Hematopoietic multipotent progenitor cell (in vitro differentiated cells): ENCODE data around the gene CIART. TPM values are rescaled to one million over a fixed set of nuclear protein-coding genes. Genes with fewer than 3 reads are reported as not detected.
A peak's percentile ranks its signal among the peaks of the same experiment; 100 is the strongest.

Experiments
- DNase-seq, 3 donors: peaks; one replicate each; pipeline ENCODE4 v3.0.0-alpha.2; 2011 to 2015; ENCODE audit warnings: low read depth in 2 of 3, low spot score in 2 of 3
- total RNA-seq: library from RNA; depleted of rRNA; stranded (reverse); fragments of >200 nt; gene quantifications from one replicate; pipeline ENCODE4 v1.2.3, GENCODE V29; 2012

Gene CIART
- total RNA-seq, 1 donor: 0.27 TPM

DNA sequence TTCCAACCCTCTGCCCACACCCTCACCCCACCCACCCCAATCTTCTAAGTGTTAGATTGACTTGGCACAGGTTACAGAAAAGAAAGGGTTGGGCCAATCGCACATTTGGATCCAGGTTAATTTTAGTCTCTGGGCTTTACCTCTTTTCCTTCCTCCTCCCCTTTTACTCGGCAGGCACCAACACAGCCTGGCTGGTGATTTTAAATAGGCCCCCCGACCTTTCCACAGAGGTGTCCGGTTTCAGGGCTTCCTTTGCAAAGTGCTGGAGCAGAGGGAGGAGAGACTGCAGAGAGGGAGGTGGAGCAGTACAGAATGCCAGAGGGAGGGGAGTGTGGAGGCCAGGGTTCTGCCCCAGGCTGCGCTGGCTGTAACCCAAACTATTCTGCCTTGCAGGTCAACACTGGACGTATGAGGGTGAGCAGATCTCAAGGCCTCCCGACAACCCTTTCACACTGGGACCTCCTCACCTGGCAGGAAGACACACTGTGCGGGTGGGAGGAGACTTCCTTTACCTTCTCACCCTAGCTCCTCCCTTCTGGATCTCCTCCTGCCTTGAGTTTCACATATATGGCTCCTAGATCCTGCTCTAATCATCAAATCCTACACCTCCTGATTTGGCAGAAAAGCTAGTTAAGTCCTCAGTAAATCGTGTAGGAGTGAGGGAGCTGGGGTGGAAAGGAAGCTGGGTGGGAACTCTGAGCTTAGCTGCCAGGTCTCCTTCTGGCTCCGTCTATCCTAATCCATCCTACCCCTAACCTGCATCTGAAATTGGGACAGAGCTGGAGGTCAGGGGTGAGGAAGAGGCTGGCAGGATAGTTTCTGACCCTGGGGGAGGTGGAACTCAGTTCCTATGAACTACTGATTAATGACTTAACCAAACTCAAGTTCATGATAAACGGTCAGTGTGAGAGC lies 22.3 kb upstream of the CIART start:
- no peak for DNase-seq

DNA sequence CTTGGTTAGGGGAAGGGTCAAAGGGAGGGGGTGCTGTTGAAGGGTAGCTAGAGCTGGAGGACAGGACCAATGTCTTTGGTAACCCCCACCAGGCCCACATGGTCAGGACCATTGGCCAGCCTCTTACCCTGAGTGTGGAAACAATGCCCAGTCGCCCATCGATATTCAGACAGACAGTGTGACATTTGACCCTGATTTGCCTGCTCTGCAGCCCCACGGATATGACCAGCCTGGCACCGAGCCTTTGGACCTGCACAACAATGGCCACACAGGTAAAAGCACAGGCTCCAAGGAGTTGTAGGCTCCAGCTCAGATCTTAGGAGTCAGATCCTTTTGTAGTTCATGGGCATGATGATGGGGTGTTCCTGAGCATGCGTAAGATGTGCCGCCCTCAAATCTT lies 21.0 kb upstream of the CIART start:
- DNase-seq: no peak

DNA sequence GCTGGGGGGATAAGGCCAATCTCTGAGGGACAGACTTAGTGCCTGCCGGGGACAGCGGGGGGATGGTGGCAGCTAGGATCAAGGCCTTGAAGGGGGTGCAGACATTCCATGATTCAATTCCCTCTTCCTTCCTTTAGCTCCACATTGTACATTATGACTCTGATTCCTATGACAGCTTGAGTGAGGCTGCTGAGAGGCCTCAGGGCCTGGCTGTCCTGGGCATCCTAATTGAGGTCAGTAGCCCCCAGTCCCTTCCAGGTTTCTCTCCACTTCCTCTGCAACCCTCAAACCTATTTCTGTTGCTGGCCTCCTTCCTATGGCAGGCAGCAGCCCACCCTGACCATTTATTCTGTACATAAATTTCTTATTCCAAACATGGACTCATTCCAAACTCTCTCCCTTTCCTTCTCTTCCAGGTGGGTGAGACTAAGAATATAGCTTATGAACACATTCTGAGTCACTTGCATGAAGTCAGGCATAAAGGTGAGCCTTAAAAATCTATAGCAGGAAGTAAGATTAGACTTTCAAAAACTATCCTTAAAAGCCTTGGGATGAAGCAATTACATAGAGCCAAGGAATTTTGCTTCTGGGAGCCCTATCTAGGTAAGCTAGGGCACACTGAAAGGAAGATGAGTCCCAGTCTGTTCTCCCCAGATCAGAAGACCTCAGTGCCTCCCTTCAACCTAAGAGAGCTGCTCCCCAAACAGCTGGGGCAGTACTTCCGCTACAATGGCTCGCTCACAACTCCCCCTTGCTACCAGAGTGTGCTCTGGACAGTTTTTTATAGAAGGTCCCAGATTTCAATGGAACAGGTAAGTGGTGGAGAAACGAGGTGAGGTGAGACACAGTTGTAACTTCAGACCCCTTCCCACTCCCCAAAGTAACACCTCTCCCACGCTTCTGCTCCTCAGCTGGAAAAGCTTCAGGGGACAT lies 19.7 kb upstream of the CIART start:
- DNase-seq: no peak

DNA sequence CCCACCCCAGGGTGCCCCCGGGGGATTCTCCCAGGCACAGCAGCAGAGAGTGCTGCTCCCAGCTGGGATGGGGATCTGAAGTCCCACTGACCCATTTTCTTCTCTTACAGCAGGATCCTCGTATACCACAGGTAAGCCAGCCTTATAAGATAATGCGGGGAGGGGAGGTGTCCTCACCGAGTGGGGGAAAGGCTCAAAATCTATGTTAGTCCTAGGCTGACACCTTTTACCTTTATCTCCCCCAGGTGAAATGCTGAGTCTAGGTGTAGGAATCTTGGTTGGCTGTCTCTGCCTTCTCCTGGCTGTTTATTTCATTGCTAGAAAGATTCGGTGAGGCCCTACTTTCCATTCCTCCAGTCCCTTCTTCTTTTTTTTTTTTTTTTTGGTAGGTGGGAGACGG lies 18.8 kb upstream of the CIART start:
- no peak for DNase-seq

DNA sequence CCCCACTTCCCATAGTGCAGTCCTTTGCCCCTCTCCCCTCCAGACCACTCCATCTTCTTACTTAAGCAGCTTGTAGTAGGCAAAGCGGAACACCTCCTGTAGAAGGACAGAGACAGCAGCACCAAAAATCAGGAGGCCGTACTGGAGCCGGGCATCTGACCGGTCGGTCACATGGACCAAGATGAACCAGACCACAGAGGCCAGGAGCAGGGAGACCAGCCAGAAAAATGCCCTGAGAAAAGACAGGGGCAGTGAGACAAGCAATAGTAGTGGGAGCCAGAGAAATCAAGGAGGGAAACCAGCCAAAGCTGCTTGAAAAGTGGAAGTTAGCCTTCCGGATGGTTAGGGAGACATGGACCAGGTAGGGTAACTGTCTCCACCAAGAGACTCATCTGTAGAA lies 14.5 kb upstream of the CIART start:
- DNase-seq: no peak

DNA sequence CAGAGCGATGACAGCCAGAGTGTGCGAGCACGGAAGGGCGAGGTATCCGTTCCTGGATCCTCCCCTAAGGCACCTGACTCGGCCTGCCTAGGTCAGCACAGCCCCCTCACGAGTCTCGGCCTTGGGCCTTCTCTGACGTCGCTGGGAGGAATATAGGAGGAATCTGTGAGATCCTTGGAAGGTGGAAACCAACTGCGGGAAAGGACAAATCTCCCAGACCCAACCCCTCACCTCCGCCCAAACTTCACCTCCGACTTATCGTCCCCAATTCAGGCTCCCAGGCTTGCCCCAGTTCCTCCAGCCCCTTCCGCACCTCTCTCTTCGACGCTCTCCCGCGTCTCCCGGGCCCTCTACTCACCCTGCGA lies 14.0 kb upstream of the CIART start:
- peak; percentile 28 to 43 (median 35) for DNase-seq

DNA sequence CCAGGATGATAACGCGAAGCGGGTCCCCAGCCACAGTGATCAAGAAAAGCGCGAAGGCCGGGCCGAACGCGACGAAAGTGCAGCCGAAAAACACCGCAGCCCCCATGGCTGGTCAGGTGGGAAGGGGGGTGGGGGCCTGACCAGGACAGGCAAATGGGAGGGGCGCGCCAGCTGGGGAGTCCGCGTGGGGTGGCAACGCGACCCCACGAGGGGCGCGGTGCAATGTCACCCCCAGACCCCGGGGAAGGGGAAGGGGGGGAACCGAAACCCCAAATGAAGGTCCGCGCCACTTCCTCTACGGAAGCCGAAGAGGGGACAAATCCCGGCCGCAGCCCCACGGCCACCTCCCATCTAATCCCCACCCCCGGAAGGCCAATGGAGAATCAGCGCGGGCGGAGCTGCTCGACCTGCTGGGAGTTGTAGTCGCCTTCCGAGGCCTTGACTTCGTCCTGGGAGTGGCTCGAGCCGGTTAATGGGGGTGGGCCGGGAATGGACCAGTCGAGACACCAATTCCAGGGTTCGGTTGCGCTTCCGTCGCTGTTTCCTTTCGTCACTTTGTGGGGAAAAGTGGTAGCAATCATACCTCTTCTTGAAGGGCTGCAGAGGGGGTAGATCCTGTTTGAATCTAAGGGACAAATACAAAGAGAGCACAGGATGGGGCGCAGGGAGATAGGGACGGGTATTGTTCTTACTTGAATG lies 13.5 kb upstream of the CIART start, which contains the start of gene APH1A:
APH1A (minus strand) TSS at position 312 of the 699 bp plus-strand sequence; CDS start at position 106, 206 bp downstream.
- DNase-seq: peak; percentile 79 to 98 (median 97)

DNA sequence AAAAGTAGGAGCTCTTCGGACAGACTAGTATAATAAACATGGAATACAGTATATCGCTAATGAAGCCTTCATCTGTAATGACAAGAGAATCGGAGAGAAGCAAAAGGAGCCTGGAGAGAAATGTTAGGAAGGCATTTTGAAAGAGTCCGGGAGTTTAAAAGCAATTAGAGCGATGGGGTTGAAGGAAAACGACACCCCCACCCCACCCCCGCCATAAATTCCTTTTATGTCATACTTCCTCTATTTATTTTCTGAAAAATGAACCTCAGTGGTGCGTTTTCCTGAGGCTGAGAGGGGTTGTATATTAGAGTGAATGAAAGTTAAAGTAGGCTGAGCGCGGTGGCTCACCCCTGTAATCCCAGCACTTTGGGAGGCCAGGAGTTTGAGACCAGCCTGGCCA lies 12.9 kb upstream of the CIART start:
- DNase-seq: peak in 1 of 3 donors; percentile 38

DNA sequence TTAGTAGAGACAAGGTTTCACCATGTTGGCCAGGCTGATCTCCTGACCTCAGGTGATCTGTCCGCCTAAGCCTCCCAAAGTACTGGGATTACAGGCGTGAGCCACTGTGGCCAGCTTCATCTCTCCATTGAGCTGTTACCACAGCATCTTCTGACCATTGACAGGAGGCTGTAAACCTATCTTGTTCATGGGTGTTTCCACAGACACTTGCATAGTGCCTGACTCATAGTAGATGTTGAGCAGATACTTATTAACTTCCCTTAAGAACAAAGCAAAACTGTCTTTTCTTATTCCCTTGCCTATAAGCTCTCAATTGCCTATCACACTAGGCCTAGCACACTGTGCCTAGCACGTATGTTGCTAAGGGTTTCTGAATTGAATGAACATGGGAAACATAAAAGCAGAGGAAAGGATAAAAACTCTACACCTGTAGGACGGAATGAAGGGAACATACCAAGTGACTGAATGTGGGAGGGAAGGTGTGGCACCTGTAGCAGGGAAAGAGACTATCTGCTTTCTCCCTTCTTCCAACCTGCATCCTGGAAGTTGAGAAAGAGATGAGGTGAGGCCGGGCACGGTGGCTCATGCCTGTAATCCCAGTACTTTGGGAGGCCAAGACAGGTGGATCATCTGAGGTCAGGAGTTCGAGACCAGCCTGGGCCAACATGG lies 10.9 kb upstream of the CIART start:
- no peak for DNase-seq

DNA sequence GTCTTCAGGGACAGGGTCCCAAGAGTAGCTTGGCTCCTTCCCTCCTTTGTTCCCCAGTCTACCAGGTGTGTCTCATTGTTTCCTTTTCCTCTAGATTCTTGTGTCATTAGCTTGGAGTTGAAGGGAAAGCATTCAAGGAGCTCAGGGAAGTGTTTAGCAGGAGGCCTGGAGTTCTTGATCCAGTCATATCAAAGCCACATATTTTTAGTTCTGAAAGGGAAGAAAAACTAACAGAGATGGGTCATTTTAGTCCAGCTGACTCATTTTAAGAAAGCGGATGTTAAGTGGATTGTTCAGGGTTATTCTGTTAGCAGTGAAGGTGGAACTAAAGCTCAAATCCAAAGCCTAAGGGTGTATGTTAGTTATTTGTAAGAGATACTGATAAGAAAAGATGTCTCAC lies 9.0 kb upstream of the CIART start:
- DNase-seq: no peak

DNA sequence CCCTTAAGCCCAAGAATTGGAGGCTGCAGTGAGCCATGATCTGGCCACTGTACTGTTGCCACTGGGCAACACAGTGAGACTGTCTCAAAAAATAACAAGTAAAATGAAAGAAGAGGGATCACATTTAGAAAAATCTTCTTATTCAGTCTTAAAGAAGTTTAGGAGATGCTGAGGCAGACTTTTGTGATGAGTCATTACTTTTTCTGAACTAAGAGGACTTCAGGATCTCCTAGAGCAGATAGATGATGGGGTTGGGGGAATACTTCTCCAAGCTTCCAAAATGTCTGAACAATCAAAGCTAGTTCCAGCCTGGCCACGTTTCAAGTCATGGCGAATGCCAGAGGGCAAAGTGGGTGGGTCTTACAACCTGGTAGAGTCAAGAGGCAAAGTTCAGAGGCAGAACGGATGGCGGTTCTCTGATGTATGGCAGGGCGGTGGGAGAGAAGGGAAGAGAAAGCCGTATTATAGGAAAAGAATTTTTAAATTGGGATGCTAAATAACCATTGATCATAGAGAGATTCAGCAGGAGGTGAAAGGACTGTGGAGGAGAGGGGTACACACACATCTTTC lies 2.1 kb upstream of the CIART start:
- DNase-seq: no peak

DNA sequence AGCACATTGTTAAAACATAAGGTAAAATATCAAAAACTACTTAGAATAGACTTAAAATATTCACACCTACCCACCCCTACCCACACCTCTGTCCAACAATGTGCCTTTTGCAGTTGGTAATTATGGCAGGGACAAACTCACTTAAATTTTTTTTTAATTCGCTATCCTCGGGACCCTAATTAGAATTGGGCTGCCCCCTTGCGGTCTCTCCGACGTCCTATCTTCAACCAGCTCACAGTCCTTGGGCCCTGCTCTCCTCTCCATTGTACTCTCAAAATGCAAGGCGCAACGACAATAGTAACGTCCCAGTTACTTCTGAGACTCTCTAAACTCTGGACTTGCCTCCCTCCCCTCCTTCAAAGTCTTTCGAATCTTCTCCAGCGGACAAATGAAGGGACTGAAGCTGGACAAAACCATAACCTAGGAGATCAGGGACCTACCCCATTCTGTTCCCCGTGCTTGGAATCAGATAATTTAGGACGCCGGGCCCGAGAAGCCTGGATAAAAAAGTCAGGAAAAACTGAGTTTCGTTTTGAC lies 1.1 kb upstream of the CIART start:
- DNase-seq: peak; percentile 25 to 86 (median 77)

DNA sequence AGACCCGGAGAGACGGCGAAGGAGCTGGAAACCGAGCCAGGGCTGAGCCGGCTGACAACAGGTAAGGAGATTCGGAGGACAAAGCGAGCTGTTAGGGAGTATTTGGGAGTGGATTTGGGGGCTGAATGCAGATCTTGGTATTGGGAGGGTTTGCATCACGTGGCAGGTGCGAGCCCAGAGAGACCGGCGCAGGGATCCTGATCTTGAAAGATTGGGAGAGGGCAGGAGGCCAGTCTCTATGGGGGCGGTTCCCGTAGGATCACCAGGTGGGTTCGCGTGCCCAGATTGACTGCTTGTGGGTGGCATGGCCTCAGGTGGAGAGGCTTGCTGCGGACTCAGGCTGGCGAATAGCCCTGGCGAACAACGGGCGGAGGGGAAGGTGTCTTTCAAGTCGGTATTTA lies 204 bp downstream of the CIART start:
- DNase-seq: no peak

DNA sequence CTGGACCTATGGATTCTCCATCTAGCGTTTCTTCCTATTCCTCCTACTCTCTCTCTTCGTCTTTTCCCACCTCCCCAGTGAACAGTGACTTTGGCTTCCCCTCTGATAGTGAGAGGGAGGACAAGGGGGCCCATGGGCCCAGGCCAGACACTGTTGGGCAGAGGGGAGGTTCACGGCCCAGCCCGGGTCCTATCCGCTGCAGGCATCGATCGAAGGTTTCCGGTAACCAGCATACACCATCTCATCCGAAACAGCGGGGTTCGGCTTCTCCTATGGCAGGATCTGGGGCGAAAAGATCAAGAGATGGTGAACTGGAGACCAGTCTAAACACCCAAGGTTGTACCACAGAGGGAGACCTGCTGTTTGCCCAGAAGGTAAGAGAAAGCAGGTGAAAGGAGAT lies 906 bp downstream of the CIART start:
- DNase-seq: no peak

DNA sequence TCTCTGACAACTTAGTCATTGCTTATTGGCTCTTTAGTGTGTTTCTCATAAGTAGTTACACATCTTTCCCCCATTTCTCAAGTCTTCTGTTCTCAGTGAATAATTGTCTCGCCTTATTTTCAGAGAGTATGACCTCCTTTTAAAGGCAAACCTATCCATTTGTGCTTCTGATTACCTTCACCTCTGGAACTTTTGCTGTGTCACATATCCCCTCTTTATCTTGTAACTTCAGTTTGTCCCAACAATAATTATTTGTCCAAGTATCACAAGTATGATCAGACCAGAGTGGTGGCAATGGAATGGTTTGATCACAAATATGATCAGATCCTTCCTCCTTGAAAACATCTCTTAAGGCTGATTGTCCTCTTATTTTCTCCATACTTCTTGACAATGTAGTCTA lies 6.0 kb downstream of the CIART start:
- DNase-seq: no peak

DNA sequence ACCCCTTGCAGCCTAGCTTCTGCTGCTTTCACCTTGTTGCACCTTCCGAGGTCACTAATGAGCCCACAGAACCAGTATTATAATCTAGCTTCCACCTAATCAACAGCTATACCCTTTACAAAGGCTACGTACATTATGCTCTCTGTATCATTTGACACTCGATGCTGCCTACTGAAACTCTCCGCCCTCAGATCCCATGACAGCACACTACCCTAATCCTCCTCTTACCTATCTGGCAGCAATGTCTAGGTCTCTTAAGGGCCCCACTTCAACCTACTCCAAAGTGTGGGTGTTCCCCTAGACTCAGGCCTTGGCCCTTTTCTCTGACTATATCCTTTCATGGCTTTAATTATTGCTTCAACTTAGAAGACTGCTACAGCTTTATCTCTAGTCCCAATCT lies 6.5 kb downstream of the CIART start:
- no peak for DNase-seq

DNA sequence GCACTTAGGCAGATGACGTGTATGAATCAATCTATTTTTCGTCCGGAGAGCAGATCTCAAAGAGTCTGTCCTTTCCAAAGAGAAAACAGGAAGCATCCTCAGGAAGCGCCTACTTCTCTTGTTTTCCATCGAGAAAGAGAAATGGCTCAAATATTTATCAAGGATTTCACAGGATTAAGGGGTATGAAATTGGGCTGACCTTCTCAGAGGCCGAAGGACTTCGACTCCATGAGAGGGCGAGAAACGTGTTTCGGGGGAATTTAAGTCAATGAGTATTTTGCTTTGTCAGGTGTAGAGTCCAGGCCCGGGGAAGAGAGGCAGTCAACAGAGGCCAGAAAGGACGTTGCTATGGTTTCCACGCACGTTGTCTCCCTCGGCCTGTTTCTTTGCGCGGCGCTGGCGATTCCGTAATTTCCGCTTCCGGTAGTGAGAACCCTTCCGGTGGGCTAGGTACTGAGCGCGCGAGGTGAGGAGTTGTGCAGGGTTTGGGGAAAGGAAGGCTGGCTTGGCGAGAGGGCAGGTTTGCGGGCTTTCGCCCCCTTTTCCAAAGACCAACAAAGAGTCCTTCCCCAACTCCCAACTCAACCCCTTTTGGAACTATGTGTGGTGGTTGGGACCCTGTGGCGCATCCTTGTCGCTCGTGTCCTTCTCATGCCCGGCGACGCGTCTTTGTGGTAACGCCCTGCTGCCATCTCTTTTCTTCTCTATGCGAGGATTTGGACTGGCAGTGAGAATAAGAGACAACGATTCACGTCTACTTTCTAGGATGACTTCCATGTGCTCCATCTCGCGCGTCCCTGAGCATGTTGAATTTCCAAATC lies 11.3 kb downstream of the CIART start, which contains the start of gene MRPS21:
MRPS21 (plus strand) TSS at position 429 of the 821 bp plus-strand sequence. CDS start 506 bp downstream, outside the sequence.
- DNase-seq: peak; percentile 74 to 96 (median 92)

DNA sequence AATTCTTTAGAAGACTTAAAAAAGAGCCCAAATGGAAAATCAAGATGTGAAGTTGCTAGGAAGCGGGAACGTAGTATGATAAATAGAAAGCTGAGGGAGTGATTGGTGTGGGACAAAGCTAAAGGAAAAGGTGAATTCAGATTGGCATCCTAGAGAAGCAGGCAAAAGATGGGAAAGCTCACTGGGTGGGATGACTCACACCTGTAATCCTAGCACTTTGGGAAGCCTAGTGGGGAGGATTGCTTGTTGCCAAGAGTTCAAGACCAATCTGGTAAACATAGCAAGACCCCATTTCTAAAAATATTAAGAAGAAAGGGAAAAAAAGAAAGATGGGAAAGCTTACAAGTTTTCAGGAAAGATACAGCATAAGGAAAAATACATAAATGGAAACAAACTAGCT lies 13.1 kb downstream of the CIART start:
- no peak for DNase-seq

DNA sequence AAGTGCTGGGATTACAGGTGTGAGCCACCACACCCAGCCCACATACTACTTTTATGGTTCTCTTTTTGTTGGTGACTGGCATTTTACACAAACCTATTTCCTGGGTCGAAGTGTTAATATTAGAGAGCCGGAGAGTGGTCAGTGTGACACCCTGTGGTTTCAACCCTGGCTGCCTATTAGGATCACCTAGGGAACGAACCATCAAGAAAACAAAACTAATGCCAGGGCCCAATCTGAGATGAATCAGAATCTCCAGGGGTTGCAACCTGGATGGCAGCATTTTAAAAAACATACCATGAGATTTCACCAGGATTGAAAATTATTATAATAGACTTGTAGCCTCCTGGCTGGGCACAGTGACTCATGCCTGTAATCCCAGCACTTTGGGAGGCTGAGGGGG lies 17.4 kb downstream of the CIART start:
- no peak for DNase-seq
